MM.1S (cell line): Measurements from ENCODE around the gene RSRC1.

Source experiments
- EZH2 ChIP-seq: fragments of 300-600 bp; sonication (generic); optimal IDR thresholded peaks from 2 replicates; pipeline ENCODE3; 2017; ENCODE audit warnings: low read depth, mild to moderate bottlenecking, antibody characterized with exemption, low read length, mixed read lengths
- EZH2phosphoT487 ChIP-seq: fragments of 300-600 bp; sonication (generic); IDR thresholded peaks from 2 replicates; pipeline ENCODE4 v1.6.1; 2018; ENCODE audit warnings: antibody characterized with exemption, low read length
- TF ChIP-seq, protein P1 (sequence below): fragments of 300-600 bp; sonication (generic); IDR thresholded peaks from 2 replicates; pipeline ENCODE4 v1.5.1; 2016; ENCODE audit warnings: antibody characterized with exemption, low read length, mixed read lengths

DNA sequence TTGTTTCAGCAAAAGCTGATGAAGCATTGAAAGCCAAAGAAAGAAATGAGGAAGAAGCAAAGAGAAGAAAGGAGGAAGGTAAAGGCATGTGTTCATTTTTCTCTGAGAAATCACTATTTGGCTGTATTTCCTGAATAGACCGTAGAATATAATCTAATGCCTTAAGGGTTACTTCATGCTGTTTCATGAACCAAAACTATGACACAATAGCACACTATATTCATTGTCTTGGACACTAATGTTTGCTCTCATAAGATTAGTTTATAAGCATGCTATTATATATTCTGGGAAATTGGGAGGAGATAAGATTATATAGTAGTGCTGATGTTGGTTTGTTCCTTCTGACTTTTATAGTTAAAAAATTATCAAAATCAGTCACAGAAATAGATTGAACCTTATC is 351.0 kb downstream of the RSRC1 start:
- TF ChIP-seq, protein P1, sequence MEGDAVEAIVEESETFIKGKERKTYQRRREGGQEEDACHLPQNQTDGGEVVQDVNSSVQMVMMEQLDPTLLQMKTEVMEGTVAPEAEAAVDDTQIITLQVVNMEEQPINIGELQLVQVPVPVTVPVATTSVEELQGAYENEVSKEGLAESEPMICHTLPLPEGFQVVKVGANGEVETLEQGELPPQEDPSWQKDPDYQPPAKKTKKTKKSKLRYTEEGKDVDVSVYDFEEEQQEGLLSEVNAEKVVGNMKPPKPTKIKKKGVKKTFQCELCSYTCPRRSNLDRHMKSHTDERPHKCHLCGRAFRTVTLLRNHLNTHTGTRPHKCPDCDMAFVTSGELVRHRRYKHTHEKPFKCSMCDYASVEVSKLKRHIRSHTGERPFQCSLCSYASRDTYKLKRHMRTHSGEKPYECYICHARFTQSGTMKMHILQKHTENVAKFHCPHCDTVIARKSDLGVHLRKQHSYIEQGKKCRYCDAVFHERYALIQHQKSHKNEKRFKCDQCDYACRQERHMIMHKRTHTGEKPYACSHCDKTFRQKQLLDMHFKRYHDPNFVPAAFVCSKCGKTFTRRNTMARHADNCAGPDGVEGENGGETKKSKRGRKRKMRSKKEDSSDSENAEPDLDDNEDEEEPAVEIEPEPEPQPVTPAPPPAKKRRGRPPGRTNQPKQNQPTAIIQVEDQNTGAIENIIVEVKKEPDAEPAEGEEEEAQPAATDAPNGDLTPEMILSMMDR, result no peak
- no peak for TF ChIP-seq EZH2phosphoT487
- no peak for TF ChIP-seq EZH2
